ENCODE data around the gene EIF4E2.

The EIF4E2 gene

DNA sequence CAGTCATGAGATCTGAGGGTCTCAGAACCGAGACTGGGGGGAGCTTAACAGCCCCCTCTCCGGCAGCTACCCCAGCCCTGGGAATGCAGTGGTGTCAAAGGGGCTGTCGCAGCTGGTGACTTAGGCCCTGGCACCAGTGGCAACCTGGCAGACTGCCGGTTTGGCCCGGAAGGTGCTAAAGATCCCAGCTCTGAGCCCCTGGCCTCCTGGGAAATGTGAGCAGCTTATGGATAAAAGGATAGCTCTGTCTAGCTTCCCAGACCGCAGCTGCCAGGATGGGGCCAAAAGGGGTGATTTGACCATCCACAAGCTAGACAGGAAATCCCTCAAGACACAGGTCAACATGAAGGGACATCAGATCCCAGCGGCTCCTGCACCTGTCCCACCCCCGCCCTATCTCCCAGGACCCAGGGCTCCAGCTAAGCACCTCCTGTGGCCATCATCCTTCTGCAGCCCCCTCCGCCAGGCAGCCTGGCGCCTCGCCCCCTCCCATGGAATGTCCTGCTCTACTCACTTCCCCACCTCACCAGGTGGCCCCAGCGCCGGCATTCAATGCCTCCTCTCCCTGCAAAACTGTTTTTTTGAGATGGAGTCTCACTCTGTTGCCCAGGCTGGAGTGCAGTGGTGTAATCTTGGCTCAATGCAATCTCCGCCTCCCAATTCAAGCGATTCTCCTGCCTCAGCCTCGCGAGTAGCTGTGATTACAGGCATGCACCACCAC, 49.7 kb downstream of the EIF4E2 start:
- Histone ChIP-seq H3K4me2 (no peak overlapping the region), H3K27me3 (ENCODE audit: insufficient read depth, low read depth) (no peaks in the 10 kb centered on the region), H3K9ac (no peak overlapping the region), H3K4me1 (ENCODE audit: low read depth, poor library complexity, severe bottlenecking) (no peaks in the 10 kb centered on the region), H3K27ac (no peak overlapping the region), H3K79me2 (ENCODE audit: insufficient read depth, low read depth) (no peaks in the 10 kb centered on the region), H4K20me1 (ENCODE audit: insufficient read depth) (no peaks in the 10 kb centered on the region), H2AFZ (ENCODE audit: low read depth) (no peak overlapping the region), H3K36me3 (ENCODE audit: insufficient read depth) (no peaks in the 10 kb centered on the region), H3K4me3 (IDR thresholded peaks at IDR 0.05; ENCODE audit: insufficient read depth, low read depth, low read length) (no peak overlapping the region)
- TF ChIP-seq CTCF (conservative IDR thresholded peaks at IDR 0.05; ENCODE audit: low read depth, low read length) = no peak

DNA sequence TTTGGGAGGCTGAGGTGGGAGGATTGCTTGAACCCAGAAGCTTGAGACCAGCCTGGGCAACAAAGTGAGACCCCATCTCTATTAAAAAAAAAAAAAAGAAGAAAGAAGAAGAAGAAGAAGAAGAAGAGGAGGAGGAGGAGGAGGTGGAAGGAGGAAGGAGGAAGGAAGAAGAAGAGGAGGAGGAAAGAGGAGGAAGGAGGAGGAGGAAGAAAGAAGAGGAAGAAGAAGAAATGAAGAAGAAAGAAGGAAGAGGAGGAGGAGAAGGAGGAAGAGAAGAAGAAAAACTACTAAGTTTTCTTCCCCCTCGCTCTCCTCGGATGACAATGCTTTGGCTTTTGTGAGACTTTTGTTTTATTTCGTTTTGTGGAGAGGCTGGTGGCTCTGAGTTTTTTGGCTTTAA, 52.8 kb downstream of the EIF4E2 start:
- H3K4me3 ChIP-seq (IDR thresholded peaks at IDR 0.05; ENCODE audit: insufficient read depth, low read depth, low read length) = no peak overlapping the region
- H3K4me2 ChIP-seq = no peak overlapping the region
- no peaks in the 10 kb centered on the region for H4K20me1 ChIP-seq (ENCODE audit: insufficient read depth)
- no peak for TF ChIP-seq CTCF (conservative IDR thresholded peaks at IDR 0.05; ENCODE audit: low read depth, low read length)
- no peaks in the 10 kb centered on the region for H3K79me2 ChIP-seq (ENCODE audit: insufficient read depth, low read depth)
- H2AFZ ChIP-seq (ENCODE audit: low read depth) = no peak overlapping the region
- no peaks in the 10 kb centered on the region for H3K36me3 ChIP-seq (ENCODE audit: insufficient read depth)
- H3K4me1 ChIP-seq (ENCODE audit: low read depth, poor library complexity, severe bottlenecking) = no peaks in the 10 kb centered on the region
- no peak overlapping the region for H3K27ac ChIP-seq
- no peaks in the 10 kb centered on the region for H3K27me3 ChIP-seq (ENCODE audit: insufficient read depth, low read depth)
- H3K9ac ChIP-seq = no peak overlapping the region

DNA sequence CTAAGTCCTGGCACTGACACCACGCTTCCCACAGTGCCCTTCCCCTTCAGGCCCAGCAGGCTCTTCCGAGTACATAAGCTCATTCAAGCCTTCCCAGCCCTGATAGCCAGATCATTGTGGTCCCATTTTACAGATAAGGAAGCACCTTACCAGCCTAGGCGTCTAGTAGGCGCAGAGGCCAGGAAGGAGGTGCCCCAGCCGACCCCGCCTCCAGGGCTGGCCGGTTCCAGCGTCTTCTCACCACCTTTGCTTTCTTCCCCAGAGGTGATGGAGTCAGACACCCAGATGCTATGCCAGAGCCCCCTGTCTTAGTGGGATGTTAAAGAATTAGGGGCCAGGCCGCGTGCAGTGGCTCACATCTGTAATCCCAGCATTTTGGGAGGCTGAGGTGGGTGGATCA, 54.0 kb downstream of the EIF4E2 start:
- Histone ChIP-seq H3K36me3 (ENCODE audit: insufficient read depth) (no peaks in the 10 kb centered on the region), H2AFZ (ENCODE audit: low read depth) (no peak overlapping the region)
- no peak for TF ChIP-seq CTCF (conservative IDR thresholded peaks at IDR 0.05; ENCODE audit: low read depth, low read length)

GRCh38 chr2:232607011-232607410, 56.5 kb downstream of the EIF4E2 start:
- H3K9ac ChIP-seq = no peak overlapping the region
- H3K4me3 ChIP-seq (IDR thresholded peaks at IDR 0.05; ENCODE audit: insufficient read depth, low read depth, low read length) = no peak overlapping the region
- H4K20me1 ChIP-seq (ENCODE audit: insufficient read depth) = no peaks in the 10 kb centered on the region
- H3K27me3 ChIP-seq (ENCODE audit: insufficient read depth, low read depth) = no peaks in the 10 kb centered on the region
- H3K27ac ChIP-seq = no peak overlapping the region
- no peak overlapping the region for H2AFZ ChIP-seq (ENCODE audit: low read depth)
- TF ChIP-seq CTCF (conservative IDR thresholded peaks at IDR 0.05; ENCODE audit: low read depth, low read length) = no peak
- no peak overlapping the region for H3K4me2 ChIP-seq
- H3K36me3 ChIP-seq (ENCODE audit: insufficient read depth) = no peaks in the 10 kb centered on the region
- no peaks in the 10 kb centered on the region for H3K79me2 ChIP-seq (ENCODE audit: insufficient read depth, low read depth)
- no peaks in the 10 kb centered on the region for H3K4me1 ChIP-seq (ENCODE audit: low read depth, poor library complexity, severe bottlenecking)

More for the DNA sequence above, 54.0 kb downstream of the EIF4E2 start:
- H3K4me2 ChIP-seq = no peak overlapping the region
- H3K27me3 ChIP-seq (ENCODE audit: insufficient read depth, low read depth) = no peaks in the 10 kb centered on the region
- H3K4me3 ChIP-seq (IDR thresholded peaks at IDR 0.05; ENCODE audit: insufficient read depth, low read depth, low read length) = no peak overlapping the region
- H3K27ac ChIP-seq = no peak overlapping the region
- no peaks in the 10 kb centered on the region for H3K4me1 ChIP-seq (ENCODE audit: low read depth, poor library complexity, severe bottlenecking)
- H3K9ac ChIP-seq = no peak overlapping the region
- no peaks in the 10 kb centered on the region for H3K79me2 ChIP-seq (ENCODE audit: insufficient read depth, low read depth)
- H4K20me1 ChIP-seq (ENCODE audit: insufficient read depth) = no peaks in the 10 kb centered on the region

All from KMS-11 (cell line).